Measurements from ENCODE around the gene CCSER1. TPM values are rescaled to one million over a fixed set of nuclear protein-coding genes. Genes with fewer than 3 reads are reported as not detected.

The CCSER1 gene
- total RNA-seq, 1 experiment from 2014 or later, result 0.05 TPM

DNA sequence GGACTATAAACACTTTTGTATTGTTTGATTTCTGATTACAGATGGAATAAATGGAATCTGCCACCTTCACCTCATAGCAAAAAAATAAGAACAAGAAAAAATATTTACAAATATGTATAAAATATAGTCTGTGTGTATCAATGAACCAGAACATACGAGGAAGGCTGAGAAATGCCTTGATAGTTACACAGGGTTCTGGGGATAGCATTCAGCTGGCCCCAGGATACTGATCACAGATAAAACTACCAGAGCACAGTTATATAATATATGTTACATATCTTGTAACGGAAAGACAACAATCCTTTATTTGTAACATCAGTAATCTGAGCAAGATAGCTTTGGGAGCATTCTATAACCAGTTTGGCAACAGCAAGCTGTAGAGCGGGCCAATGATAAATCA is 1101.5 kb downstream of the CCSER1 start:
- no peaks in the 10 kb centered on the region for H3K4me1 ChIP-seq (ENCODE audit: control insufficient read depth, insufficient read depth, low read length)
- intact Hi-C loops (cut with micrococcal nuclease; ENCODE audit: unreplicated experiment), result no loop called here
- H3K9me3 ChIP-seq (ENCODE audit: control insufficient read depth, insufficient read depth, low read depth, low read length), result no peaks in the 10 kb centered on the region
- ChIA-PET CTCF (no interaction called here), POLR2A (no interaction called here)
- no peak for TF ChIP-seq SIN3A (IDR thresholded peaks at IDR 0.05; ENCODE audit: borderline replicate concordance, insufficient read depth, low read depth, low read length)
- TF ChIP-seq POLR2AphosphoS5 (IDR thresholded peaks at IDR 0.05; ENCODE audit: low read depth, low read length), result no peak
- no peak for TF ChIP-seq TCF7L2 (IDR thresholded peaks at IDR 0.05; ENCODE audit: low read depth, low read length)
- TF ChIP-seq, protein P1, sequence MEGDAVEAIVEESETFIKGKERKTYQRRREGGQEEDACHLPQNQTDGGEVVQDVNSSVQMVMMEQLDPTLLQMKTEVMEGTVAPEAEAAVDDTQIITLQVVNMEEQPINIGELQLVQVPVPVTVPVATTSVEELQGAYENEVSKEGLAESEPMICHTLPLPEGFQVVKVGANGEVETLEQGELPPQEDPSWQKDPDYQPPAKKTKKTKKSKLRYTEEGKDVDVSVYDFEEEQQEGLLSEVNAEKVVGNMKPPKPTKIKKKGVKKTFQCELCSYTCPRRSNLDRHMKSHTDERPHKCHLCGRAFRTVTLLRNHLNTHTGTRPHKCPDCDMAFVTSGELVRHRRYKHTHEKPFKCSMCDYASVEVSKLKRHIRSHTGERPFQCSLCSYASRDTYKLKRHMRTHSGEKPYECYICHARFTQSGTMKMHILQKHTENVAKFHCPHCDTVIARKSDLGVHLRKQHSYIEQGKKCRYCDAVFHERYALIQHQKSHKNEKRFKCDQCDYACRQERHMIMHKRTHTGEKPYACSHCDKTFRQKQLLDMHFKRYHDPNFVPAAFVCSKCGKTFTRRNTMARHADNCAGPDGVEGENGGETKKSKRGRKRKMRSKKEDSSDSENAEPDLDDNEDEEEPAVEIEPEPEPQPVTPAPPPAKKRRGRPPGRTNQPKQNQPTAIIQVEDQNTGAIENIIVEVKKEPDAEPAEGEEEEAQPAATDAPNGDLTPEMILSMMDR (IDR thresholded peaks at IDR 0.05), result no peak
- TF ChIP-seq, protein P2, sequence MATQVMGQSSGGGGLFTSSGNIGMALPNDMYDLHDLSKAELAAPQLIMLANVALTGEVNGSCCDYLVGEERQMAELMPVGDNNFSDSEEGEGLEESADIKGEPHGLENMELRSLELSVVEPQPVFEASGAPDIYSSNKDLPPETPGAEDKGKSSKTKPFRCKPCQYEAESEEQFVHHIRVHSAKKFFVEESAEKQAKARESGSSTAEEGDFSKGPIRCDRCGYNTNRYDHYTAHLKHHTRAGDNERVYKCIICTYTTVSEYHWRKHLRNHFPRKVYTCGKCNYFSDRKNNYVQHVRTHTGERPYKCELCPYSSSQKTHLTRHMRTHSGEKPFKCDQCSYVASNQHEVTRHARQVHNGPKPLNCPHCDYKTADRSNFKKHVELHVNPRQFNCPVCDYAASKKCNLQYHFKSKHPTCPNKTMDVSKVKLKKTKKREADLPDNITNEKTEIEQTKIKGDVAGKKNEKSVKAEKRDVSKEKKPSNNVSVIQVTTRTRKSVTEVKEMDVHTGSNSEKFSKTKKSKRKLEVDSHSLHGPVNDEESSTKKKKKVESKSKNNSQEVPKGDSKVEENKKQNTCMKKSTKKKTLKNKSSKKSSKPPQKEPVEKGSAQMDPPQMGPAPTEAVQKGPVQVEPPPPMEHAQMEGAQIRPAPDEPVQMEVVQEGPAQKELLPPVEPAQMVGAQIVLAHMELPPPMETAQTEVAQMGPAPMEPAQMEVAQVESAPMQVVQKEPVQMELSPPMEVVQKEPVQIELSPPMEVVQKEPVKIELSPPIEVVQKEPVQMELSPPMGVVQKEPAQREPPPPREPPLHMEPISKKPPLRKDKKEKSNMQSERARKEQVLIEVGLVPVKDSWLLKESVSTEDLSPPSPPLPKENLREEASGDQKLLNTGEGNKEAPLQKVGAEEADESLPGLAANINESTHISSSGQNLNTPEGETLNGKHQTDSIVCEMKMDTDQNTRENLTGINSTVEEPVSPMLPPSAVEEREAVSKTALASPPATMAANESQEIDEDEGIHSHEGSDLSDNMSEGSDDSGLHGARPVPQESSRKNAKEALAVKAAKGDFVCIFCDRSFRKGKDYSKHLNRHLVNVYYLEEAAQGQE (IDR thresholded peaks at IDR 0.05; ENCODE audit: insufficient read depth in 1 of 2, low read depth in 2 of 2, low read length in 1 of 2), result no peak
- in situ Hi-C loops (cut with HindIII; ENCODE audit: low pct_unique_long_range_greater_than_20kb, low sequenced_read_pairs), result no loop called here
- H3K36me3 ChIP-seq (ENCODE audit: control insufficient read depth, insufficient read depth, low read length), result no peaks in the 10 kb centered on the region
- H3K27me3 ChIP-seq (ENCODE audit: control insufficient read depth, insufficient read depth, low read length), result no peaks in the 10 kb centered on the region
- no peak overlapping the region for H3K27ac ChIP-seq (ENCODE audit: low read length)
- DNase-seq (ENCODE audit: low read depth, low spot score) (no peak), ATAC-seq (no peak)
- no peak overlapping the region for H3K4me3 ChIP-seq (ENCODE audit: low read depth in 2 of 2, low read length in 2 of 2)
- BruUV-seq (replicated peaks), result no TSS peak

DNA sequence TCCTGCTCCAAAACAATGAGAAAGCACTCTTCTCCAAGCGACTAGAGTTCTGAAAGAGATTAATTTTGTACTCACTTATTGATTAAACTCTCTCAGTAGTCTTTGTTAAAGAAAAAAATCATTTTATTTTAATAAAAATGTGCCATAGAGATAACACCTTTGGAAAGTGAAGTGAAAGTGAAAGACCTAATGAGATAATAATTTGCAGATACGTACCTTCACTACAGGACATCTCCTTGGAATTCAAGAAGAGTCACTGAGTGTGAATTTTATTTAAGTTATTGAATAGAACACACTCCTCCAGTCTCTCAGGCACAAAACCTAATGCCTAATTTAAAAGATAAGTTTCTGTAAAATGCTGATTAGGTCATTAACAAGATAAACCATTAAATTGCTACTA is 1106.0 kb downstream of the CCSER1 start:
- no peak for ATAC-seq
- ChIA-PET POLR2A (no interaction called here), CTCF (no interaction called here)
- H3K36me3 ChIP-seq (ENCODE audit: control insufficient read depth, insufficient read depth, low read length), result no peaks in the 10 kb centered on the region
- no peaks in the 10 kb centered on the region for H3K9me3 ChIP-seq (ENCODE audit: control insufficient read depth, insufficient read depth, low read depth, low read length)
- DNase-seq (ENCODE audit: low read depth, low spot score), result no peak
- no peaks in the 10 kb centered on the region for H3K27me3 ChIP-seq (ENCODE audit: control insufficient read depth, insufficient read depth, low read length)
- intact Hi-C loops (cut with micrococcal nuclease; ENCODE audit: unreplicated experiment), result no loop called here
- BruUV-seq (replicated peaks), result no TSS peak
- TF ChIP-seq, protein P1 (IDR thresholded peaks at IDR 0.05), result no peak
- no peak for TF ChIP-seq POLR2AphosphoS5 (IDR thresholded peaks at IDR 0.05; ENCODE audit: low read depth, low read length)
- TF ChIP-seq SIN3A (IDR thresholded peaks at IDR 0.05; ENCODE audit: borderline replicate concordance, insufficient read depth, low read depth, low read length), result no peak
- no peak for TF ChIP-seq TCF7L2 (IDR thresholded peaks at IDR 0.05; ENCODE audit: low read depth, low read length)
- TF ChIP-seq, protein P2 (IDR thresholded peaks at IDR 0.05; ENCODE audit: insufficient read depth in 1 of 2, low read depth in 2 of 2, low read length in 1 of 2), result no peak
- no peak overlapping the region for H3K27ac ChIP-seq (ENCODE audit: low read length)
- in situ Hi-C loops (cut with HindIII; ENCODE audit: low pct_unique_long_range_greater_than_20kb, low sequenced_read_pairs), result no loop called here
- H3K4me1 ChIP-seq (ENCODE audit: control insufficient read depth, insufficient read depth, low read length), result no peaks in the 10 kb centered on the region
- no peak overlapping the region for H3K4me3 ChIP-seq (ENCODE audit: low read depth in 2 of 2, low read length in 2 of 2)
